ENCODE measurements around the gene CSTPP1.

The CSTPP1 gene

DNA sequence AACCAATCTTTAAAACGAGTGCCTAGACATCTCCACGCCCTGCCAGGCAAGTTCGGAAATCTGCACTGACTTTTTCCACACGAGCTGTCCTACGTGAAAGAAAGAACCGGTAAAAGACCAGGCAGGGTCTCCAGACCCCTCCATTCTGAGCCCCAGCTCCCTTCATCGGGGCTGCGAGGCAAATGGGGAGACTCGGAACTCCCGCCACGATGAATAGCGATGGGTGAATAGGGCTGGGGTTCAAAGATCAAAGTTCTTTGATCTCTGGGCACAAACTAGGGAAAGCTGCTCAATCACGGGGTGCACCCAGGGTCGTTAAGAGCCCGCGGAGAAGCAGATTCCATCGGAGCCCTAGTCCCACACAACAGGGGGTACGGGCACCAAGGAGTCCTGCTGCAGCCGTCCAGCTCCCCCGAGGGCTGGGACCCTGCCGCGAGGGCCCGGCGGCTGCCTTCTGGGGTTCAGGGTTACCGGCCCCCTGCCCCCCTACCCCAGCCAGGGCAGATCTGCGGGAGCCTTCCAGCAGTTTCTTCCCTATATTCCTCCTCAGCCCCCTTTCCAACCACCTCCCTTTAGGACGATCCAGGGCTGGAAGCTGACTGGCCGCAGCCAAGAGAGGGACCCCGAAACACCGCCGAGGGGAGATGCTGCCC, 19.3 kb upstream of the CSTPP1 start:
- peaks cover 57% of the 10 kb centered on the region for H3K27me3 ChIP-seq (ENCODE audit: insufficient read depth, poor library complexity, severe bottlenecking)
- H3K27ac ChIP-seq (replicated peaks) = no peak overlapping the region
- H3K4me3 ChIP-seq (replicated peaks; ENCODE audit: insufficient read depth, low read length) = no peak overlapping the region; the same call in 1 of the 2 replicates
- DNase-seq (ENCODE audit: low read depth in 1 of 2, low spot score in 1 of 2) = no peak
- no peak for TF ChIP-seq POLR2AphosphoS5 (IDR thresholded peaks at IDR 0.05; ENCODE audit: low read depth)
- TF ChIP-seq, protein P1, sequence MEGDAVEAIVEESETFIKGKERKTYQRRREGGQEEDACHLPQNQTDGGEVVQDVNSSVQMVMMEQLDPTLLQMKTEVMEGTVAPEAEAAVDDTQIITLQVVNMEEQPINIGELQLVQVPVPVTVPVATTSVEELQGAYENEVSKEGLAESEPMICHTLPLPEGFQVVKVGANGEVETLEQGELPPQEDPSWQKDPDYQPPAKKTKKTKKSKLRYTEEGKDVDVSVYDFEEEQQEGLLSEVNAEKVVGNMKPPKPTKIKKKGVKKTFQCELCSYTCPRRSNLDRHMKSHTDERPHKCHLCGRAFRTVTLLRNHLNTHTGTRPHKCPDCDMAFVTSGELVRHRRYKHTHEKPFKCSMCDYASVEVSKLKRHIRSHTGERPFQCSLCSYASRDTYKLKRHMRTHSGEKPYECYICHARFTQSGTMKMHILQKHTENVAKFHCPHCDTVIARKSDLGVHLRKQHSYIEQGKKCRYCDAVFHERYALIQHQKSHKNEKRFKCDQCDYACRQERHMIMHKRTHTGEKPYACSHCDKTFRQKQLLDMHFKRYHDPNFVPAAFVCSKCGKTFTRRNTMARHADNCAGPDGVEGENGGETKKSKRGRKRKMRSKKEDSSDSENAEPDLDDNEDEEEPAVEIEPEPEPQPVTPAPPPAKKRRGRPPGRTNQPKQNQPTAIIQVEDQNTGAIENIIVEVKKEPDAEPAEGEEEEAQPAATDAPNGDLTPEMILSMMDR (IDR thresholded peaks at IDR 0.05; ENCODE audit: insufficient read depth, low read length) = no peak
- TF ChIP-seq SPI1 (IDR thresholded peaks at IDR 0.05; ENCODE audit: borderline replicate concordance, low read depth) = no peak
- no peak for TF ChIP-seq GABPA (IDR thresholded peaks at IDR 0.05; ENCODE audit: low read depth)
- TF ChIP-seq, protein P2, sequence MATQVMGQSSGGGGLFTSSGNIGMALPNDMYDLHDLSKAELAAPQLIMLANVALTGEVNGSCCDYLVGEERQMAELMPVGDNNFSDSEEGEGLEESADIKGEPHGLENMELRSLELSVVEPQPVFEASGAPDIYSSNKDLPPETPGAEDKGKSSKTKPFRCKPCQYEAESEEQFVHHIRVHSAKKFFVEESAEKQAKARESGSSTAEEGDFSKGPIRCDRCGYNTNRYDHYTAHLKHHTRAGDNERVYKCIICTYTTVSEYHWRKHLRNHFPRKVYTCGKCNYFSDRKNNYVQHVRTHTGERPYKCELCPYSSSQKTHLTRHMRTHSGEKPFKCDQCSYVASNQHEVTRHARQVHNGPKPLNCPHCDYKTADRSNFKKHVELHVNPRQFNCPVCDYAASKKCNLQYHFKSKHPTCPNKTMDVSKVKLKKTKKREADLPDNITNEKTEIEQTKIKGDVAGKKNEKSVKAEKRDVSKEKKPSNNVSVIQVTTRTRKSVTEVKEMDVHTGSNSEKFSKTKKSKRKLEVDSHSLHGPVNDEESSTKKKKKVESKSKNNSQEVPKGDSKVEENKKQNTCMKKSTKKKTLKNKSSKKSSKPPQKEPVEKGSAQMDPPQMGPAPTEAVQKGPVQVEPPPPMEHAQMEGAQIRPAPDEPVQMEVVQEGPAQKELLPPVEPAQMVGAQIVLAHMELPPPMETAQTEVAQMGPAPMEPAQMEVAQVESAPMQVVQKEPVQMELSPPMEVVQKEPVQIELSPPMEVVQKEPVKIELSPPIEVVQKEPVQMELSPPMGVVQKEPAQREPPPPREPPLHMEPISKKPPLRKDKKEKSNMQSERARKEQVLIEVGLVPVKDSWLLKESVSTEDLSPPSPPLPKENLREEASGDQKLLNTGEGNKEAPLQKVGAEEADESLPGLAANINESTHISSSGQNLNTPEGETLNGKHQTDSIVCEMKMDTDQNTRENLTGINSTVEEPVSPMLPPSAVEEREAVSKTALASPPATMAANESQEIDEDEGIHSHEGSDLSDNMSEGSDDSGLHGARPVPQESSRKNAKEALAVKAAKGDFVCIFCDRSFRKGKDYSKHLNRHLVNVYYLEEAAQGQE (IDR thresholded peaks at IDR 0.05; ENCODE audit: insufficient replicate concordance, low read depth) = no peak

DNA sequence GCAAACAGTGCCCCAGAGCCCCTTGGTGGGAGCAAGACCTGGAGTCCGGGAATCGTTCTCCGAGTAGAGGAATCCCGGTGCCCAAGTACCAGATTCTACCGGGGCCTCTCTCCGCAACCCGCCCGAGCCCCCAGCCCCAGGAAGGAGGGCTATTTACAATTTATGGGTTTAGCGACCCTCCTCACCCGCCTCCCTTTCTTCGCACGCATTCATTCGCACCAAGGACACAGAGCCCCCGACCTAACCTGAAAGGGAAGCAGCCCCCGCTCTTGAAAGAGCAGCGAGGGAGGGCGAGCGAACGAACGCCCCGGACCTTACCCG, 18.8 kb upstream of the CSTPP1 start:
- DNase-seq (ENCODE audit: low read depth in 1 of 2, low spot score in 1 of 2) = no peak
- Histone ChIP-seq H3K27me3 (ENCODE audit: insufficient read depth, poor library complexity, severe bottlenecking) (peaks cover 57% of the 10 kb centered on the region), H3K27ac (replicated peaks) (no peak overlapping the region), H3K4me3 (replicated peaks; ENCODE audit: insufficient read depth, low read length) (peak overlapping the region; percentile 37)
- TF ChIP-seq, protein P2 (IDR thresholded peaks at IDR 0.05; ENCODE audit: insufficient replicate concordance, low read depth) = no peak
- TF ChIP-seq, protein P1 (IDR thresholded peaks at IDR 0.05; ENCODE audit: insufficient read depth, low read length) = no peak
- TF ChIP-seq GABPA (IDR thresholded peaks at IDR 0.05; ENCODE audit: low read depth) (no peak), POLR2AphosphoS5 (IDR thresholded peaks at IDR 0.05; ENCODE audit: low read depth) (no peak), SPI1 (IDR thresholded peaks at IDR 0.05; ENCODE audit: borderline replicate concordance, low read depth) (no peak)

DNA sequence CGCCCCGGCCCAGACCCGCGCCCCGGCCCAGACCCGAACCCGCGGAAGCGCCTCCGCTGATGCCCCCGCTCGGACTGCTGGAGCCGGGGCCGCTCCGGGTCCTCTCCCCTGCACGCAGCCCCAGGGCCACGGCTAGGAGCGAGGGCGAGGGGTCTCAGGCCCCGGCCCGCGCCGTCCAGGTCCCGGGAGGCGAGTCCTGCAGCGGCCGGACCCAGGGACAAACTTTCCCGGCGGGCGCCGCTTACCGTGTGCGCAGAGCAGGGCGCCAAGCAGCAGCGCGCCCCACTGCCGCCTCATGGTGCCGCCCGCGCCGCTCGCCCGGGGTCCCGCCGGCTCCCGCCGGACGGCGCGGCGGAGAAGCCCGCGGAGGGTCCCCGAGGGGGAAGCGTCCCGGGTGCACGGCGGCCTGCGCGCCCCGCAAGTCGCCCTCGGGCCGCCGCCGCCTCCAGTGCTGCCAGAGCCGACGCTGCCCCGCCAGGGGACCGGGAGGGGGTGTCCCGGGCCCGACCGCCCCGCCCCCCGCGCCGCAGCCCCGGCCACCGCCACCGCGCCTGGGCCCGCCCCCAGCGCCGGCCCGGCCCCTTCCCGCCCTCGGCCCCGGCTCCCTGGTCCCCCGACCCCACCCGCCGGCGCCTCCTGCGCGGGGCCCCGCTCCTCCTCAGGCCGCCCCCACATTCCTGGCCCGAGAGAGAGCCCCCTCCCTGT, 18.3 kb upstream of the CSTPP1 start, which contains the start of gene LRP4:
TSS of gene LRP4 (minus strand) at position 468 of the 705 bp plus-strand sequence. CDS start at position 297, 171 bp downstream.
- Histone ChIP-seq H3K27me3 (ENCODE audit: insufficient read depth, poor library complexity, severe bottlenecking) (peaks cover 53% of the 10 kb centered on the region), H3K27ac (replicated peaks) (no peak within 1 kb of the TSS), H3K4me3 (replicated peaks; ENCODE audit: insufficient read depth, low read length) (peak within 1 kb of the TSS; percentile 37)
- no peak for DNase-seq (ENCODE audit: low read depth in 1 of 2, low spot score in 1 of 2)
- no peak for TF ChIP-seq POLR2AphosphoS5 (IDR thresholded peaks at IDR 0.05; ENCODE audit: low read depth)
- TF ChIP-seq, protein P2 (IDR thresholded peaks at IDR 0.05; ENCODE audit: insufficient replicate concordance, low read depth) = no peak
- TF ChIP-seq SPI1 (IDR thresholded peaks at IDR 0.05; ENCODE audit: borderline replicate concordance, low read depth) = no peak
- TF ChIP-seq GABPA (IDR thresholded peaks at IDR 0.05; ENCODE audit: low read depth) = no peak
- TF ChIP-seq, protein P1 (IDR thresholded peaks at IDR 0.05; ENCODE audit: insufficient read depth, low read length) = no peak

Data from HL-60 (cell line).